Epidermal melanocyte (primary cell): ENCODE data around the gene SF3B3.
"Not testable (repeated sequence)": the region's sequence is repeated elsewhere in the genome, so short reads cannot be mapped to it uniquely, and the experiment has no call there.

Experiments
- DNase-seq: peaks from one replicate; pipeline ENCODE4 v3.0.0; 2011; ENCODE audit warnings: low spot score; ENCODE audit not compliant: insufficient read length

SF3B3 gene

DNA sequence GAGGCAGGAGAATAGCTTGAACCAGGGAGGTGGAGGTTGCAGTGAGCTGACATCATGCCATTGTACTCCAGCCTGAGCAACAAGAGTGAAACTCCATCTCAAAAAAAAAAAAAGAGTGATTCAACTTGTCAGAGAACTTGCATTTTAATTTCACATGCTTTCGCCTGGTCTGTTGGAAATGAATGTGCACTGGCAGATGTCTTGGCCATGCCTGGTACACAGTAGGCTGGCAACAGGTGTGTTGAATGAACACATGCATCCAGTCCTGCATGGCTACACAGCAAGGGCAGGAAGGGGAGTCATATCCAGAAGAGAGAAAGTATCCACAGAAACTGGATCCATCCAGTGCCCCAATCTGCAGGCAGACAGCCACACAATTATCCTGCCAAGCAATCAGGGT lies 11.8 kb upstream of the SF3B3 start:
- no peak for DNase-seq

DNA sequence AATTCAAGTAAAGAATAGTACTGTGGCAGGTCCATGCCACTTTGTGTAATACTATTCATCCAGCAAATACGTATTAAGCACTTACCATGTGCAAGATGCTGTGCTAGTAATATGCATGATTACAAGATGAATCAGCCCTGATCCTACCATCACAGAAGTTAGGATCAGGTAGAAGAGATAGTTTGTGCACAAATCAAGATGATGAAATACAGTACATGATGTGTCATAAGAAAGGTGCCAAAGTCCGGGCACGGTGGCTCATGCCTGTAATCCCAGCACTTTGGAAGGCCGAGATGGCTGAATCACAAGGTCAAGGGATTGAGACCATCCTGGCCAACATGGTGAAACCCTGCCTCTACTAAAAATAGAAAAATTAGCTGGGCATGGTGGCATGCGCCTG lies 11.2 kb upstream of the SF3B3 start:
- DNase-seq: no peak

- DNase-seq: no peak
Measured at GRCh38 chr16:70520612-70521297, 2.9 kb upstream of the SF3B3 start.

DNA sequence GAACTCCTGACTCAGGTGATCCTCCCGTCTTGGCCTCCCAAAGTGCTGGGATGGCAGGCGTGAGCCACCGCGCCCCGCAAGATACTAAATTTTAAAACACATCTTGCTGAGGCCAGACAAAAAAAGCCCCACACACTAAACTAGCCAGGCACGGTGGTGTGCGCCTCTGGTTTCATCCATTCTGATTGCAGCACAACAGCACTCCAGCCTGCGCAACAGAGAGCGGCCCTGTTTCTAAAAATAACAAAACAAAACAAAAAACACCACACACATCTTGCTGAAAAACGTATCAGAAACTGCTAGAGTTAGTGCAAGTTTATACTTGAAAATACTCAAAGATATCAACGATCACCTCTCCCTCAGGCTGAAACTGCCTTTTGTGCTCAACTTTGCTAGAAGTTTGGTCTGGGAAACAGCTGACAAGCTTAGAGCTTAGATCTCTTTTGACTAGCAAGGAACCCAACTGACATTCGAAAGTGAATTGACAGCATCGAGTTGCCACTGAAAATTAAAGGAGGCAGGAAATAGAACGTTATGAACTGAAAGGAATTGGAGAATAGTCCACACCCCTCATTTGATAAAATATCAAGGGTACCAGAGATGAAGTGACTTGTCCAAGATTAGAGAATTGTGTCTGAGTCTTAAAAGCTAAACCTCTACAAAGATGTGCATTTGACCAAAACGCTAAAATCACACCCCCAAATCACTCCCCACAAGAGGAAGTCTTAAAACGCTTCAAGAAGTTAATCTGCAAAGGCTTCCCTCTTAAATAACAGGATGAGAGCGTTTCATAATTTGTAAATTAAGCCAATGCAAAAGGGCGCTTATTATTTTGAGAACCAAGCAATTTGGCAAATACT lies 1.2 kb upstream of the SF3B3 start:
- DNase-seq: no peak

DNA sequence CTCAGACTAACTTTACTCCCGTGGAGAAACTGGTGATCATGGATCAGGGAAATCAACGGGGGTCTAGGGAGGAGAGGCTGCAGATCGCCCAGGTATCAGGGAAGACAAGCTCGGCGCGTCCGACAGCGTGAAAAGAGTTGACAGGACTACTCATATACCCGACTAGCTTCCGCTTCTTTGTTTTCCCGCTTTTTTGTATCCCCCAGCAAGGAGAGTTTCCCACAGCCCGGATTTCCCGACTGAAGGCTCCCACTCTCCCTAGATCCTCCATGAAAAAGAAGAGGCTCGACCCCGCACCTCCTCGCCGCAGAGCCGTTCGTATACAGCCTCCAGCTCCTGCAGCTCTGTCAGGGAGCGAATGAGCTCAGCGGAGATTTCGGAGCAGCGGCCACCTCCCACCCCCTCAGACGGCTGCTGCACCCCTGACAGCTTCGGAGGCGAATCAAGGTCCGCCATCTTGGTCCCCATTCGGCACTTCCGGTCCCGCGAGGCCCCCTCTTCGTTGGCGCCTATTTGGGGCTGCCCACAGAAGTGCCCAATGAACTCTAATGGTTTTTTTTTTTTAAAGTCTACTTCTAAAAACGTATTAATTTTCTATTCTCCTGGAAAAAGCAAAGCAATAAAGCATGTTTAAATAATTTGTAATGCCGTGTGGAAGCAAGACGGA lies 407 bp upstream of the SF3B3 start, which contains the start of gene COG4:
Gene COG4, minus strand, starts transcription at position 479 of the 667 bp plus-strand sequence. Its CDS starts 11 bp downstream, at position 468.
- peak; percentile 83 for DNase-seq

DNA sequence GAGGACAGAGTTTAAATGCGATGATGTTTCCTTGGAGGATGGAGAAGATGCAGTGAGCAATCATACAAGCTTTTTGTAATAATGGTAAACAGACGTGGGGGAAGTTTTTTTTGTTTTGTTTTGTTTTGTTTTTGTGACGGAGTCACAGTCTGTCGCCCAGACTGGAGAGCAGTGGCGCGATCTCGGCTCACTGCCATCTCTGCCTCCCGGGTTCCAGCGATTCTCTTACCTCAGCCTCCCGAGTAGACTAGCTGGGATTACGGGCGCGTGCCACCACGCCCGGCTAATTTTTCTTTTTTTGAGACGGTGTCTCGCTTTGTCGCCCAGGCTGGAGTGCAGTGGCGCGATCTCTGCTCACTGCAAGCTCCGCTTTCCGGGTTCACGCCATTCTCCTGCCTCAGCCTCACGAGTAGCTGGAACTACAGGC lies 796 bp downstream of the SF3B3 start:
- DNase-seq: not testable (repeated sequence)

DNA sequence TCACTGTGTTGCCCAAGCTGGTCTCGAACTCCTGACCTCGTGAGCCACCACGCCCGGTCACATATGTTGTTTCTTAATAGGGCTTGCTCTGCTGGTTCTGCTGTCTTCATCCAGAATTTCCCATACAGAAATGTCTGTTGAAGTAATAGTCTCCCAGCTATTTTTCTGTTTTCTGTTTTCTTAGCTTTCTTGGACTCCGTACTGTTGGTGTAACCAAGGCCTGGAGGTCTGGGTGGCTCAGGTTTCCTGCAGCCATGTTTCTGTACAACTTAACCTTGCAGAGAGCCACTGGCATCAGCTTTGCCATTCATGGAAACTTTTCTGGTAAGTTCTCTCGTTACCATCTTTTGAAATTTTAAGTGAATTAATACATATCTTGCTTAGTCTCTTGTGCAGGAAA lies 2.8 kb downstream of the SF3B3 start:
- DNase-seq: no peak

GRCh38 chr16:70527315-70527996 lies 3.8 kb downstream of the SF3B3 start:
- DNase-seq: no peak

GRCh38 chr16:70529051-70529777 lies 5.6 kb downstream of the SF3B3 start:
- DNase-seq: peak; percentile 59

DNA sequence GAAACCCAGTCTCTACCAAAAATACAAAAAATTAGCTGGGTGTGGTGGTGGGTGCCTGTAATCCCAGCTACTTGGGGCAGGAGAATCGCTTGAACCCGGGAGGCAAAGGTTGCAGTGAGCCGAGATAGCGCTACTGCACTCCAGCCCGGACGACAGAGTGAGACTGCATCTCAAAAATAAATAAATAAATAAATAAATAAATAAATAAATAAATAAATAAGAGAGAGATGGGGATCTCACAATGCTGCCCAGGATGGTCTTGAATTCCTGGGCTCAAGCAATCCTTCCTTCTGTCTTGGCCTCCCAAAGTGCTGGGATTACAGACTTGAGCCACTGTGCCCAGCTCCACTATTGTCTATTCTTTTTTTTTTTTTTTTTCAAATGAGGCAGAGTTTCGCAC lies 6.3 kb downstream of the SF3B3 start:
- not testable (repeated sequence) for DNase-seq

- DNase-seq: no peak
Measured at GRCh38 chr16:70534971-70535370, 11.4 kb downstream of the SF3B3 start.

- no peak for DNase-seq
Measured at GRCh38 chr16:70540994-70541393, 17.4 kb downstream of the SF3B3 start.

GRCh38 chr16:70544548-70544947 lies 20.9 kb downstream of the SF3B3 start:
- no peak for DNase-seq

GRCh38 chr16:70548936-70549335 lies 25.3 kb downstream of the SF3B3 start:
- DNase-seq: no peak

DNA sequence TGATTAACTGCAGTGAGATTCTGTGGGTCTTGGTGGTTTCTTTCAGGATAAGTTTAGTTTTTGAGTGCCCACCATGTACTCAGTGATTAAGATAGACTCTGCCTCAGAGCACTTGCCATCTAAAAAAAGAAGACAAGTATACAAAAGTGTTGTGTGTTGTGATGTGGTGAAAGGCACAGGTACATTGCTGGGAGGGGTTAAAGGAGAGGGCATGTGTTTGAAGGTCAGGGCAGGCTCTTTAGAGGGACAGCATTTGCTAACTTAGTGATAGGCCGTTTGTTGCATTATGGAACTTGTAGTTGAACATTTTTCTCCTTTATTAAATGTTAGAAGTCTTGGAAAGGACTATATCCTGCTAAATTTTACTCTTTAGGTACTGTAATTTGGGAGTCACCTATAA lies 26.5 kb downstream of the SF3B3 start:
- DNase-seq: no peak

DNA sequence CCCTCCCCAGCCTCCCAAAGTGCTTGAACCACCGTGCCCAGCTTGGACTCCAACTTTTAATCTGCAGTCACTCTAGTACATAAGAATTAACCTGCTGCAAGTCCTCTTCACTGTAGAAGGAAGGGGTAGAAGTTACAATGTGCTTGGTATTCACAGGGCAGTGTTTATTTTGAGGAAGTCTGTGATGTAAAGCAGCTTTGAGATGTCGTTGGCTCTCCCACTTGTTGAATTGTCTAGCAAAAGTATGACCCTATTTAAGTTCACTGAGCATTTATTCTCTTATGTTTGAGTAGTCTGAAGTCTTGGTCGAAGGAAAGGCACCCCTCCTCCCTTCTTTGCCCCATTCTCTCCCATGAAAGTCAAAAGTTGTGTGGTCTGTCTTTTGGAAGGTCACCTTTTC lies 28.2 kb downstream of the SF3B3 start:
- DNase-seq: no peak

GRCh38 chr16:70552675-70553074 lies 29.1 kb downstream of the SF3B3 start:
- DNase-seq: no peak

- no peak for DNase-seq
Measured at GRCh38 chr16:70553645-70554044, 30.0 kb downstream of the SF3B3 start.

DNA sequence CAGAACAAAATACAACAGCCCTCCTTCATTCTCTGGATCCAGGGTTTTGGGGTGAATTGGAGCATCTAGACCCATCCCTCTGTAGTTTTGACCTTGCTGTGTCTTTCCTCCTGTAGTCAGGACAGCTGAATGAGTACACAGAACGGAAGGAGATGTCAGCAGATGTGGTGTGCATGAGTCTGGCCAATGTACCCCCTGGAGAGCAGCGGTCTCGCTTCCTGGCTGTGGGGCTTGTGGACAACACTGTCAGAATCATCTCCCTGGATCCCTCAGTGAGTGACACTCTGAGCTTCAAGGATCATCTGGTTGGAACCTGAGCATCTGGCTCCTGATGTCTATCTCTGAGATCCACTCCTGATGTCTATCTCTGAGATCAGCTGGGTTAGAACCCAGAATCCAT lies 32.4 kb downstream of the SF3B3 start:
- no peak for DNase-seq

DNA sequence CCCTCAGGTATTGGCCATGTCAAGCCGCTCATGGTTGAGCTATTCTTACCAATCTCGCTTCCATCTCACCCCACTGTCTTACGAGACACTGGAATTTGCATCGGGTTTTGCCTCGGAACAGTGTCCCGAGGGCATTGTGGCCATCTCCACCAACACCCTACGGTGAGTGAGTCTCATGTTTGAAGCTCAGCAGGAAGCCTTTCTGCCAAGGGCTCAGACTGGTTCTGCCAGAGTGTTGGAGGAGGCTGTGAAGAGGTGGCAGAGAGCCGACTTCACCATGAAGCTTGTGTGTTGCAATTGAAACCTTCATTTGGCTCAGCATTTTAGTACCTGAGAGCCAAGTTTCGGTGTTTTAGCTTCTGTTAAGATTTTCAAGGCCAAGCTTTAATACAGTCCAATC lies 38.0 kb downstream of the SF3B3 start:
- DNase-seq: no peak

DNA sequence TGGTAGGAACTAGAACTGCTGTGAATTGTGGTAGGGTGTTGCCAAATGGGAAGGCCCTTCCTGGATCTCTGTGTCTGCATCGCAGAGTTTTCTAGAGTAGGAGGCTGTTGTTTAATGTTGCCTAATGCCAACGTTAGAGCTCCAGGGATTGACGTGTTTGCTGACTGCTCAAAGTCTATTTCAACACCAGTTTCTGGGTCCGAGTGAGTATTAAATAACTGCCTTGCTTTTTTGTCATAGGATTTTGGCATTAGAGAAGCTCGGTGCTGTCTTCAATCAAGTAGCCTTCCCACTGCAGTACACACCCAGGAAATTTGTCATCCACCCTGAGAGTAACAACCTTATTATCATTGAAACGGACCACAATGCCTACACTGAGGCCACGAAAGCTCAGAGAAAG lies 40.0 kb downstream of the SF3B3 start:
- no peak for DNase-seq
